Stimulated activated CD4-positive, alpha-beta T cell treated with anti-CD3 and anti-CD28 coated beads, Interleukin-15, amount 100 ng/mL, for 1 hour (primary cell): ENCODE measurements around the gene OGDH.
"Not testable (repeated sequence)": the region's sequence is repeated elsewhere in the genome, so short reads cannot be mapped to it uniquely, and the experiment has no call there.

Experiments used
- DNase-seq, 2 donors: peaks; one replicate each; pipeline ENCODE4 v3.0.0-alpha.2; 2020; ENCODE audit warnings: low read depth in 1 of 2, low spot score in 1 of 2

Gene OGDH

DNA sequence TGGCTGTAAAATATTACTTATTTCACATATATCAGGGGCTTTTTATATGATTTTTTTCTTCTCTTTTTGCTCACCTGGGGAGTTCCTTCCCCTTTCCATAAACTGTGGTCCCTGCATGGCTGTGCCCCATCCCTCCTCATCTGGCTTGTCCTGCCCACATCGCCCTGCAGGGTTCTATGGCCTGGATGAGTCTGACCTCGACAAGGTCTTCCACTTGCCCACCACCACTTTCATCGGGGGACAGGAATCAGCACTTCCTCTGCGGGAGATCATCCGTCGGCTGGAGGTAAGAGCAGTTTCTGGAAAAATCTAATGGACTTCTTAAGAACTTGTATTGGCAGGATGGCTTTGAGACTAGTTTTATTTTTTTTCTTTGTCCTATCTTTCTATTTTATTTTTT, 60.1 kb downstream of the OGDH start:
- no peak for DNase-seq

DNA sequence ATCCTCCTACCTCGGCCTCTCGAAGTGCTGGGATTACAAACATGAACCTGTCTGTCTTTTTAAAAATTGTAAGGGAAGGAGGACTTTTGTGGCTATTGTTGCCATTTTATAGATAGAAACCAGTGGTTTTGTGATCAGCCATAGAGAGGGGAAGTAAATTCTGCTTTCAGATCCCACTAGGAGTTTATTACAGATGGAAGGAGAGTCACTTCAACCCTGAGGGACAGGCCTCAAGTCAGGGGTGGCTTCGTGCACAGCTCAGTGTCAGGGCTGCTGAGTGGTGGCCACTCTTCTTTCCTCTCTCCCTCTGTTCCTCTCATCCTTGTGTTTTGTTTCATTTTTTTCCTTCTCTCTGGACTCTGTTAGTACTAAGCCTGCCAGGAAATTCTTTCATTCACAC, 60.8 kb downstream of the OGDH start:
- no peak for DNase-seq

DNA sequence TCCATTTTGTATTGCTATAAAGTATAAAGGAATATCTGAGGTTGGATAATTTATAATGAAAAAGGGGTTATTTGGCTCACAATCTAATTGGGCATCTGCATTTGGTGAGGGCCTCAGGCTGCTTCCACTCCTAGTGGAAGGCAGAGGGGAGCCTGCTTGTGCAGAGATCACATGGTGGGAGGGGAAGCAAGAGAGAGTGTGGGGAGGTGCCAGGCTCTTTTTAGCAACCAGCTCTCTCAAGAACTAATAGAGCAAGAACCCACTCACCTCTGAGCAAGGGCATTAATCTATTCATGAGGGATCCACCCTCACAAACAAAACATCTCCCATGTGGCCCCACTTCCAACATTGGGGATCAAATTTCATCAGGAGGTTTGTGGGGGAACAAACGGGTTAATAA, 64.6 kb downstream of the OGDH start:
- no peak for DNase-seq

DNA sequence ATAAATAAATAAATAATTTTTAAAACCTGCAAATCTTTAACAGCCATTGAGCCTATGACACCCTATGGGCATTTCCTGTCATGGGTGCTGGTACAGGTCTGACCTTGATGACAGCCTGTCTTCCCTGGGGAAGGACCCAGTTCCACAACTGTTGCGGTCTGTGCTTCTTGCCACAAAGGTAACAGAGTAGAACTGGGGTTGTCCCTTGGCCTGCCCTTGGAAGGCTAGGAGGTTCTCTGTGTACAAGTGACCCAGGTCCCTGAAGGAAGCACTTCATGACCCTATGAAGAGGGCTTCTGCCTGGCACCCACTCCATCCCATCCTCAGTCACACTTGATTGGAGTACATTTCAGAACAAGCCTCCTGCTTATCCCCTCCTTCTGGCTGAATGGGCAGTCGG, 66.9 kb downstream of the OGDH start:
- DNase-seq = no peak

DNA sequence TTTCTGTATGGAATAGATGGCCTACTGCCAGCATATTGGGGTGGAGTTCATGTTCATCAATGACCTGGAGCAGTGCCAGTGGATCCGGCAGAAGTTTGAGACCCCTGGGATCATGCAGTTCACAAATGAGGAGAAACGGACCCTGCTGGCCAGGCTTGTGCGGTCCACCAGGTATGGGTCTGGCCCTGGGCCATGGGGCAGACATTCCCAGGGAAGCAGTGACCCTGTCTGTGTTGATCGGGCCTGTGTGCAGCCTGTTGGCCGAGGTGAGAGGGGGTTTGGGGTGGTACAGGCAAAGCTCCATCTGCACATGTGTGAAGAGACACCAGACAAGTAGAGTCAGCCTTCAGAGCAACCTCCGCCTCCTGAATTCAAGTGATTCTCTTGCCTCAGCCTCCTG, 67.3 kb downstream of the OGDH start:
- no peak for DNase-seq

DNA sequence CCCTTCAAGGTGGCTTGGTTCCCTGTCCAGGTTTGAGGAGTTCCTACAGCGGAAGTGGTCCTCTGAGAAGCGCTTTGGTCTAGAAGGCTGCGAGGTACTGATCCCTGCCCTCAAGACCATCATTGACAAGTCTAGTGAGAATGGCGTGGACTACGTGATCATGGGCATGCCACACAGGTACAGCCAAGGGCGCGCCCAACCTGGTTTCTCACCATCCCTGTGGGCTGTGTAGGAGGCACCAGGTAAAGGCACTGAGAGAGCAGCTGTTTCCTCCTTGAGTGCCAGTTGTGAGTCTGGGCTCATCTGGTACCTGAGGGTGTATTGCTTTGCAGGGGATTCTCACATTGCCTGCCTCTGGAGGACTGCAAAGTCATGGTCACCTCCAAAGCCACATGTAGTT, 68.0 kb downstream of the OGDH start:
- no peak for DNase-seq

DNA sequence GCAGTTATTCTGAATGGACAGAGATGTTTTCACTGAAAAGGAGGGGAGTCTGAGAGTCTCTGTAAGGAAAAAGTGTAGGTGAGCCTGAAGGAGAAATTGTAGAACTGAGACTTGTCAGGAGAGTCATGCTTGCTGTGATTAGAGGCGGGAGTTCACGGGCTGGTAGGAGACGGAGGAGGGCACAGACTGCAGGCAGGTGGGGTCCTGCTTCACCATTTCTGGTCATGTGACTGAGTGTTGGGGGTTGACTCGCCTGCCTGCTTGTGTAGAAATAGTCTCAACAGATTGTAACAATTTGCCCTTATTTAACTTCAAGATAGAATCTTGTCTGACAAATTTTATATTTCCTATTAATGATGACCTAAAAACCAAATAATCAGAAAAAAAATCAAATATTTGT, 70.3 kb downstream of the OGDH start:
- DNase-seq = no peak

DNA sequence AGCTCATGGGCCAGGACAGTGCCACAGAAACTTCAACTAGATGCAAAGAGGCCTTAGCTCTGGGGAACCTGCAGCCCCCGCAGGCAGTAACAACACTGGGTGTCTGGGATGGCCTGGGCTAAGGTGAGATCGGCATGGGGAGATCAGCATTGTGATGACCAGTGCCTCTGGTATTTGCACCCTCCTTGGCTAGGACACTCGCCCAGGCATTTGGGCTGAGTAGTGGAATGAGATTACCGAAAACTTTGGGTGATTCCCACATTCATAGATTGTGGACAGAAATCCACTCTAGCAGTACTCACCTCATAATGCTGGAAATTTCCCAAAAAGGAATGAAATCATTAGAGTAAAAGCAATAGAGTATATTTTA, 71.7 kb downstream of the OGDH start:
- DNase-seq = no peak

DNA sequence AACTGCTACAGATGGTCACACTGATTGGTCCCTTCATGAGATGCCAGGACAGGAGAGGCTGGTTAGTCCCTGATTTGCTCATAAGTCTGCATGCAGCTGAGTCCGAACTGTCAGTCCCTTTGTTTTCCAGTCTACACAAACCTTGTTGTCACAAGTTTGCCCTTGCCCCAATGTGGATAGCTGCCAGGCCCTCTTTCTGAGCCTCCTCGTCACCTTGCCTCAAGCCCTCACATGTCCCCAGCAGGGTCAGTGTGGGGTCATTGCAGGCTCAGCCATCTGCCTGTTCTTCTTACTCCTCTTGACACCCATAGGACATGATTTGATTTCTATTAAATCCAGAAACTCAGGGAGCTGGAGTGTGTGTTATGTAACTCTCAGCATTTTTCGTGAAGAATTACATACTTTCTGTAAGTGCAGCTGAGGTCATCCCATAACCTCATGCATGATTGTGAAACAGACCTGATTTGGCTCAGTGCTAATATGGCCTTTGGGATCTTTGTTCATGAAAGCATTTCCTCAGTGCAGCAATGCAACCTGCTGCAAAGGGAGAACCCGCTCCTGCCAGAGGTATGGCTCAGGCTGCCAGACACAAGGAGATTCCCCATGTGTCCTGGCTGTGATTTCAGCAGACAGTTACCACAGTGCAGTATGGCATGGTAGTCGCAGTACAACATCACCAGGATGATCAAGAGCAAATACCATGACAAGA, 72.2 kb downstream of the OGDH start:
- no peak for DNase-seq

DNA sequence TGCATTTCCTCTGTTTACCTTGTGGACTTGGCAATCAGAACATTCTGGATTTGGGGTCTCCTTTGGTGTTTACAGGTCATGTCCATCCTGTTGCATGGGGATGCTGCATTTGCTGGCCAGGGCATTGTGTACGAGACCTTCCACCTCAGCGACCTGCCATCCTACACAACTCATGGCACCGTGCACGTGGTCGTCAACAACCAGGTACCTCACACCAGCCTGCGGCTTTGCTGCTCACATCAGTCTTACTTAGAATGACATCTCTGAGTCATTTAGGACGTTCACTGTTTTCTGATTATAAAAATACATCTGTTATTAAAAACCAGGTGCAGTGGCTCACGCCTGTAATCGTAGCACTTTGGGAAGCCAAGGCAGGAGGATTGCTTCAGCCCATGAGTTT, 75.2 kb downstream of the OGDH start:
- DNase-seq = no peak

DNA sequence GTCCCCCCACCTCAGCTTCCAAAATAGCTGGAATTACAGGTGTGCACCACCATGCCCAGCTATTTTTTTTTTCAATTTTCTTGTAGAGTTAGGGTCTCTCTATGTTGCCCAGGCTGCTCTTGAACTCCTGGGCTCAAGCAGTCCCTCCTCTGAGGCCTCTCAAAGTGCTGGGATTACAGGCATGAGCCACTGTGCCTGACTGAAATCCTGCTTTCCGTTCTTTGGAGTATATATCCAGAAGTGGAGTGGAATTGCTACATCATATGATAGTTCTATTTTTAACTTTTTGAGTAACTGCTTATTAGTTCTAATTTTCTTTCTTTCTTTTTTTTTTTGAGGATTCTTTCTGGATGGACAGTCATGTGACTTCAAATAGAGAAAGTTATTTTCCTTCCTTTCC, 79.3 kb downstream of the OGDH start:
- DNase-seq = no peak

DNA sequence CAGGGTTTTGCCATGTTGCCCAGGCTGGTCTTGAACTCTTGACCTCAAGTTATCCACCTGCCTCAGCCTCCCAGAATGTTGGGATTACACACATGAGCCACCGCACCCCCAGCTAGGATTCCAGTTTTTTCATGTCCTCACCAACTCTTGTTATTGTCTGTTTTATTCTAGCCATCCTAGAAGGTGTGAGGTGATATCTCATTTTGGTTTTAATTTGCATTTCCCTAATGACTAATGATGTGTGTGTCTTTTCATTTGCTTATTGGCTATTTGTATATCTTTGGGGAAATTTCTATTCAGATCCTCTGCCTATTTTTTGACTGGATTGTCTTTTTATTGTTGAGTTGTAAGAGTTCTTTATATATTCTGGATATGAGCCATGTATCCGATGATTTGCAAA, 83.0 kb downstream of the OGDH start:
- no peak for DNase-seq

DNA sequence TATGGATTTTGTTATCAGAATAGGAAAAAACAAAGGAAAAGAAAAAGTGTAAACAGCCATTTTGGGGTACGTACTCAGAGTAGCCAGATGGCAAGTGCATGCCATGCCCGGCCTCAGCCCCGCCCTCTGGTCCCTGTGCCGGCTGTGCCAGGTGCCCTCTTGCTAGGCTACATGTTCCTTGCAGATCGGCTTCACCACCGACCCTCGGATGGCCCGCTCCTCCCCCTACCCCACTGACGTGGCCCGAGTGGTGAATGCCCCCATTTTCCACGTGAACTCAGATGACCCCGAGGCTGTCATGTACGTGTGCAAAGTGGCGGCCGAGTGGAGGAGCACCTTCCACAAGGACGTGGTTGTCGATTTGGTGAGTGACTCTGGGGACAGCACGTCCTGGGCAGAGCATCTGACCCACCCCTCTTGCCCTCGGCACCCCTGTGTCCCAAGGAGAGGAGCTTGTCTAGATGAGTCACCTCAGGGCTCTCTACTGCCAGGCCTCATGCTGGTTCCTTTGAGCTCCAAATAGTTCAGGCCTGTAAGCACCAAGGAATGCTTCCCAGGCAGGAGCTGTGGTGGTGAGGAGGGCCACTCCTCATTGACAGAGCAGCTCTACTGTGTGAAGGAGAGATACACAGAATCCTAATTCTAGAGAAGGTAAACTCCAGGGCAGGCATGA, 87.3 kb downstream of the OGDH start:
- no peak for DNase-seq

DNA sequence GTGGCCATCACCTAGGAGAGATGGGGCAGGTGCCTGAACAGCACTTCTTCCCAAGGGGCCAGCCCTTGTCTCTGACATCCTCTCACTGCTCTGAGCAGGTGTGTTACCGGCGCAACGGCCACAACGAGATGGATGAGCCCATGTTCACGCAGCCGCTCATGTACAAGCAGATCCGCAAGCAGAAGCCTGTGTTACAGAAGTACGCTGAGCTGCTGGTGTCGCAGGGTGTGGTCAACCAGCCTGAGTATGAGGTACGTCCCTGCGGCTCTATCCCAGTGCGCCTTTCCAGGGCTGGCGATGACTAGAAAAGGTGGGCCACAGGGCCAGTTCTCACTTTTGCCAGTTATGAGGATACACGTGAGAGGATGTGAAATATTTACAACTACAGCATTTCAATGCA, 87.9 kb downstream of the OGDH start:
- no peak for DNase-seq

DNA sequence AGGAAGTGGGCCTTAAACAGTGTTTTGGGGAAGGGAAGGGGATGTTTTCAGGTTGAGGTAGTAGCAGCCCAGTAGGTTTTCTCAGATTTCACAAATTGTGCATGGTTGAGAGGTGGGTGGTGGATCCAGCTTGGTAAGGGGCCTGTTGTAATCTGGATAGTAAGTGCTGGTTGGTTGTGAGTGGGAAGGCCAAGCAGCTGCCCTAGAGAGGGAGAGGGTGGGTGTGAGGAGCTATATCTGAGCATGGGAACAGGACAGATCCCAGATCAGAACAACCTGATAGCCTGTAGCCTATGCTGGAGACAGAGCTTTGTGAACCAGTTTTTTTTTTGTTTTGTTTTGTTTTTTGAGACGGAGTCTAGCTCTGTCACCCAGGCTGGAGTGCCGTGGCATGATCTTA, 88.3 kb downstream of the OGDH start:
- DNase-seq = no peak

DNA sequence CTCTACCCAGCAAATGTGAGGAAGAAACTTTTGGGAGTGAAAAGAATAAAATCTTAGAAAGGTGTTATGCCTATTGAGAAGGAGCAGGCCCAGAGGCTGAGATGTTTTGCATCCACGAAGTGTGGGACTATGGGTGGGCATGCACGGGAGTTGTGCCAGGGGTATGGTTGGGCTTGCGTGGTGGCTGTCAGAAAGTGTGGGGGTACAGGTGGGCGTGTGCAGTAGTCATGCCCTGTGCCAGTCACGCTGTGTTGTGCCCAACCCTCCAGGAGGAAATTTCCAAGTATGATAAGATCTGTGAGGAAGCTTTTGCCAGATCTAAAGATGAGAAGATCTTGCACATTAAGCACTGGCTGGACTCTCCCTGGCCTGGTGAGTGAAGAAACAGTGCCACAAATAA, 89.3 kb downstream of the OGDH start:
- no peak for DNase-seq

DNA sequence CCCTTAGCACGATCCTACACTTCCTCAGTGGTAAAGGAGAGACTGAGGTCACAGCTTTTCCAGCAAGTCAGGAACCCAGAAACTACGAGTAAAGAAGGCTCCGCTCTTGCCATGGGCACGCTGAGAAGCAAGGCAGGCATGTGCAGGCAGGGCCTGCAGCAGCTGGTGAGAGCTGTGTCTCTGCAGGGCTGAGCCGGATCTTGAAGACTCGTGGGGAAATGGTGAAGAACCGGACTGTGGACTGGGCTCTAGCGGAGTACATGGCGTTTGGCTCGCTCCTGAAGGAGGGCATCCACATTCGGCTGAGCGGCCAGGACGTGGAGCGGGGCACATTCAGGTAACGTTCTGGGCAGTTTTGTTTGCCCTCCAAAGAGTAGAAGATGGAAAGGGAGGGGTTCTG, 90.3 kb downstream of the OGDH start:
- no peak for DNase-seq

DNA sequence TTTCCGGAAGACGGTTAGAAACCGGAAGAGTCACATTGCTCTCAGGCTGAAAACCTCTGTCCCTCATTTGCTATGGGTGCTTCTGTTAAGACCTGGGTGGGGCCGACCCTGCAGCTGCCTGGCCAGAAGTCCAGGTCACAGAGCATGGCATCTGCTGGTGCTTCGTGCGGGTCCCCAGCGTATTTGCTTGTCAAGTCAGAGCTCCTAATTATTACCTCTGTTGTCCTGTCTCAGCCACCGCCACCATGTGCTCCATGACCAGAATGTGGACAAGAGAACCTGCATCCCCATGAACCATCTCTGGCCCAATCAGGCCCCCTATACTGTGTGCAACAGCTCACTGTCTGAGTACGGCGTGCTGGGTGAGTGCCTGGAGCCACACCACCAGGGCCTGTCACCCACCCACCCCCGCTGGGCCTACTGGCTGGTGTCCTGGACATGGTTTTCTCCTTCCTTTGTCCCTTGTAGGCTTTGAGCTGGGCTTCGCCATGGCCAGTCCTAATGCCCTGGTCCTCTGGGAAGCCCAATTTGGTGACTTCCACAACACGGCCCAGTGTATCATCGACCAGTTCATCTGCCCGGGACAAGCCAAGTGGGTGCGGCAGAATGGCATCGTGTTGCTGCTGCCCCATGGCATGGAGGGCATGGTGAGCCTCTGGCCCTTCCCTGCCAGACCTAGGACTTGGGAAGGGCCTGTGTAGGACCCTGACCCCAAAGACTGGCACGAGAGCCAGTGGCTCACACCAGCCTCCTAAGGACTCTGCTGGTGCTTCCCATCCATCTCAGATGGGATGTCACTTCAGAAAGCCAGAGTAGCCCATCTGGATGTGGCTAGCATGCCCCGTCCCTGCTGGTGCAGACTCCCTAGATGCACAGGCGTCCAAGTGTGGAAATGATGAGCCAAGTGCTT, 91.0 kb downstream of the OGDH start:
- DNase-seq = no peak

DNA sequence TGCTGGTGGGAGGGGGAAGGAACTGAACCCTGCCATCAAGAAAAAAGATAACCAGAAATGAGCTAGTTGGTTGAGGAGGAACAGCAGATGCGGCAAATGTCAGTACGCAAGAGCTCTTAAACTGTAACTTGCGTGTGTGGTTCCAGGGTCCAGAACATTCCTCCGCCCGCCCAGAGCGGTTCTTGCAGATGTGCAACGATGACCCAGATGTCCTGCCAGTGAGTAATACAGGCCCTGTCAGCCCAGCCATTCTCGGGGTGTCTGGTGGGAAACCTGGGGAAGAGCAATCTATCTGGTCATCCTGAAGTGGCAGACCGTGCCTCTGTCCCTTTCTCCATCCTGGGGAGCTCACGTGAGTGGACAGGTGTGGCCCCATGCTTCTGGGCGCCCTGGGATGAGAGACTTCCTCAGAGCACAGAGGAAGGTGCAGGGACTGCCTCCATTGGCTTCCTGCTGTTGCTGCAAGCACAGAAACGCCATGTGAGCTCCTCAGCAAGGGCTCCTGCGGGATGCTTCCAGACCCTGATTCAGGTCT, 91.7 kb downstream of the OGDH start:
- DNase-seq = no peak

DNA sequence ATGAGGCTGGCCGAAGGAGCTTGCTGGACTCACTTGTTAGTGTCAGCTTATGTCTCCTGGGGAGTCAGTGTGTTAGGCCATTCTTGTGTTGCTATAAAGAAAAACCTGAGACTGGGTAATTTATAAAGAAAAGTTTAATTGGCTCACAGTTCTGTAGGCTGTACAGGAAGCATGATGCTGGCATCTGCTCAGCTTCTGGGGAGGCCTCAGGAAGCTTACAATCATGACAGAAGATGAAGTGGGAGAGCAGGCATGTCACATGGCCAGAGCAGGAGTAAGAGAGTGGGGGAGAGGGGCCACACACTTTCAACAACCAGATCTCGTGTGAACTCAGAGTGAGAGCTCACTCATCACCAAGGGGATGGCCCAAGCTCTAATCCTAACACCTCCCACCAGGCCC, 93.2 kb downstream of the OGDH start:
- DNase-seq = not testable (repeated sequence)

DNA sequence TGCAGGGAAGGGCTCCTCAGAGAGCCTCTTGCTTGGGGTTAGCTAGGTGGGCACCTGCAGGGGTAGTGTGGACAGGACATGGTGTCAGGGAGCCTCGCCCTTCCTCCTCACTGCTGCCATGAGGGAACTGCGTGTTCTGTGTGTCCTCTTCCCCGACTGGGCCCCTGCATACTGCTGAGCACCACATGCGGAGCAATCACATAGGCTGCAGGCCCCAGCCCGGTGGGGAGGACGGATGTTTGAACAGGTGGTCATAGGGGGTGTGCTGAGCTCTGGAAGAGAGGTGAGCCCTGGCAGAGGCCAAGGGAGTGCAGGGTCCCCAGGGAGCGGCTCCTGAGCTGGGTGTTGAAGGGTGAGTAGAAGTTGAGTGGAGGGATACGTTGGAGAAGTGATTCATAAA, 93.9 kb downstream of the OGDH start:
- DNase-seq = no peak

DNA sequence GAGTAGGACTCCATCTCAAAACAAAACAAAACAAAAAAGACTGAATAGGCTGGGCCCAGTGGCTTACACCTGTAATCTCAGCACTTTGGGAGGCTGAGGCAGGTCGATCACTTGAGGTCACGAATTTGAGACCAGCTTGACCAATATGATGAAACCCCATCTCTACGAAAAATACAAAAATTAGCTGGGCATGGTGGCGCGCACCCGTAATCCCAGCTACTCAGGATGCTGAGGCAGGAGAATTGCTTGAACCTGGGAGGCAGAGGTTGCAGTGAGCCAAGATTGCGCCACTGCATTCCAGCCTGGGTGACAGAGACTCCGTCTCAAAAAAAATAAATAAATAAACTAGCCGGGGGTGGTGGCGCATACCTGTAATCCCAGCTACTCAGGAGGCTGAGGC, 97.0 kb downstream of the OGDH start:
- DNase-seq = not testable (repeated sequence)
